ENCODE measurements around the gene XRCC5.
A peak's percentile ranks its signal among the peaks of the same experiment; 100 is the strongest.

XRCC5 gene

DNA sequence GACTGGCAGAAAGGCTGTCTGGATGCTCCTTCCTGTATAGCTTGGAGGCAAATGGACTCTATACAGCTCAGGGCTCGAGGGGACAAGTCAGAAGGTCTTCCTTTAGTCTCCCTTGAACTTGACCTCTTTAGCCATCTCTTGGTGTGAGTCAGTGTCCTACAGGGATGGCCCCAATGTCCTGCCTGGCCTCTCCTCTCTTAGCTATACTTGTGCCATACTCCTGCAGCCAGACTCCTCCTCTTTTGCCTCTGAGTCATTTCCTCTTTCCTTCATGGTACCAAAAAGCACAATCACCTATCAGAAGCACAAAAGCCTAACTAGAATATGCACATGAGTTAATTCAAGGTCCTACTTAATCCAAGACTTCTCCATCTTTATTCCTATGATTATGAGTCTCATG, 112.7 kb downstream of the XRCC5 start:
- no peaks in the 10 kb centered on the region for H3K9me3 ChIP-seq (ENCODE audit: severe bottlenecking)
- H3K4me3 ChIP-seq (ENCODE audit: low read depth, low read length): no peak overlapping the region
- TF ChIP-seq, protein P1, sequence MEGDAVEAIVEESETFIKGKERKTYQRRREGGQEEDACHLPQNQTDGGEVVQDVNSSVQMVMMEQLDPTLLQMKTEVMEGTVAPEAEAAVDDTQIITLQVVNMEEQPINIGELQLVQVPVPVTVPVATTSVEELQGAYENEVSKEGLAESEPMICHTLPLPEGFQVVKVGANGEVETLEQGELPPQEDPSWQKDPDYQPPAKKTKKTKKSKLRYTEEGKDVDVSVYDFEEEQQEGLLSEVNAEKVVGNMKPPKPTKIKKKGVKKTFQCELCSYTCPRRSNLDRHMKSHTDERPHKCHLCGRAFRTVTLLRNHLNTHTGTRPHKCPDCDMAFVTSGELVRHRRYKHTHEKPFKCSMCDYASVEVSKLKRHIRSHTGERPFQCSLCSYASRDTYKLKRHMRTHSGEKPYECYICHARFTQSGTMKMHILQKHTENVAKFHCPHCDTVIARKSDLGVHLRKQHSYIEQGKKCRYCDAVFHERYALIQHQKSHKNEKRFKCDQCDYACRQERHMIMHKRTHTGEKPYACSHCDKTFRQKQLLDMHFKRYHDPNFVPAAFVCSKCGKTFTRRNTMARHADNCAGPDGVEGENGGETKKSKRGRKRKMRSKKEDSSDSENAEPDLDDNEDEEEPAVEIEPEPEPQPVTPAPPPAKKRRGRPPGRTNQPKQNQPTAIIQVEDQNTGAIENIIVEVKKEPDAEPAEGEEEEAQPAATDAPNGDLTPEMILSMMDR (IDR thresholded peaks at IDR 0.05; ENCODE audit: low read depth, low read length): no peak
- H3K27ac ChIP-seq: no peak overlapping the region
- H3K36me3 ChIP-seq: no peaks in the 10 kb centered on the region
- no peaks in the 10 kb centered on the region for H3K27me3 ChIP-seq (ENCODE audit: insufficient read depth, low read depth, severe bottlenecking)
- DNase-seq: no peak

DNA sequence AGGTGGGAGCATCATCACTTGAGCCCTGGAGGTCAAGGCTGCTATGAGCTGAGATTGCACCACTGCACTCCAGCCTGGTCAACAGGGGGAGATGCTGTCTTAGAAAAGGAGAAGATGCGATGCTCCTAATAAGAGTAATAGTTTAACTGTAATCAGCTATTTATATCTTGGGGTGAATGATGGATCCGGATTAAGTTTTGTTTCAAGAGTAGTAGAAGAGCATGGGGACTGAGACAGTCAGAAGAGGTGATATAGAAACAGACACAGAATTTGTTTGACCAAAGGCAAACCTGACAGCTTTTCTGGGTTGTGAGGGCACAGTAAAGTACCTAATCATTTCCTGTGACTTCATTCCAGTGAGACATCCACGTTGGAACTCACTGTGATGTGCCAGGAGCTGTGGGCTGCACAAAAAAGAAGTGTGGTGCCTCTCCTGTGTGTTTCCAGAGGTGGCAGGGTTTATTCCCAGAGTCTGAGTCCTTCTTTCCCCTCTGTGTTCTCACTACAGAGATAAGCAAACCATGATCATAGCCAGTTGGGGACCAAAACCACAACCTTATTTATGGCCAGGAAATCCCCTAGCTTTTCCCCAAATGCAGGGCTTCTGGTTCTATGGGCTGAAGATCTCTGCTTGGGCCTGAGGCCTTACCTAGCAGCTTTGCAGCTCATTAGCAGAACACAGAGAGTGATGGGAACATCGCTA, 113.7 kb downstream of the XRCC5 start:
- DNase-seq: peak; percentile 30
- Histone ChIP-seq H3K27me3 (ENCODE audit: insufficient read depth, low read depth, severe bottlenecking) (no peaks in the 10 kb centered on the region), H3K36me3 (no peaks in the 10 kb centered on the region), H3K9me3 (ENCODE audit: severe bottlenecking) (no peaks in the 10 kb centered on the region), H3K4me3 (ENCODE audit: low read depth, low read length) (no peak overlapping the region), H3K27ac (no peak overlapping the region)
- TF ChIP-seq, protein P1 (IDR thresholded peaks at IDR 0.05; ENCODE audit: low read depth, low read length): peak; percentile 69

DNA sequence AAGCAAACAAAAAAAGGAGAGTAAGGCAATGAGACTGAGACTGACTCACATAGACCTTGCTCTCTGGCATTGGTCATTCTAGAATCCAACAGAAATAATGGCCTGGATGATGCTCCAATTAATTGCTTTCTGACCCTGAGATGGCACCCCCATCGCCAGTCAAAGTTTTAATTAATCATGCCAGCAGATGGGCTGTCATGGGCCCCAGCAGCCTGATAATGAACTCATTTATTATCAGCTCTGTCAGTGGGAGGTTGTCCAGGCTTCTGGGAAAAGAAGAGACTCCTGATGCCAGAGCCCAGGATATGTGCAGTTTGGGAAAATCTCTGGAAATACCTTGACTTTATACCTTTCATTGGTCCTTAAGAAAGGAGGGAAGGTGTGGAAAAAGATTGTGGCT, 115.2 kb downstream of the XRCC5 start:
- no peaks in the 10 kb centered on the region for H3K9me3 ChIP-seq (ENCODE audit: severe bottlenecking)
- DNase-seq: no peak
- no peaks in the 10 kb centered on the region for H3K27me3 ChIP-seq (ENCODE audit: insufficient read depth, low read depth, severe bottlenecking)
- H3K4me3 ChIP-seq (ENCODE audit: low read depth, low read length): no peak overlapping the region
- TF ChIP-seq, protein P1 (IDR thresholded peaks at IDR 0.05; ENCODE audit: low read depth, low read length): no peak
- H3K27ac ChIP-seq: no peak overlapping the region
- H3K36me3 ChIP-seq: no peaks in the 10 kb centered on the region

DNA sequence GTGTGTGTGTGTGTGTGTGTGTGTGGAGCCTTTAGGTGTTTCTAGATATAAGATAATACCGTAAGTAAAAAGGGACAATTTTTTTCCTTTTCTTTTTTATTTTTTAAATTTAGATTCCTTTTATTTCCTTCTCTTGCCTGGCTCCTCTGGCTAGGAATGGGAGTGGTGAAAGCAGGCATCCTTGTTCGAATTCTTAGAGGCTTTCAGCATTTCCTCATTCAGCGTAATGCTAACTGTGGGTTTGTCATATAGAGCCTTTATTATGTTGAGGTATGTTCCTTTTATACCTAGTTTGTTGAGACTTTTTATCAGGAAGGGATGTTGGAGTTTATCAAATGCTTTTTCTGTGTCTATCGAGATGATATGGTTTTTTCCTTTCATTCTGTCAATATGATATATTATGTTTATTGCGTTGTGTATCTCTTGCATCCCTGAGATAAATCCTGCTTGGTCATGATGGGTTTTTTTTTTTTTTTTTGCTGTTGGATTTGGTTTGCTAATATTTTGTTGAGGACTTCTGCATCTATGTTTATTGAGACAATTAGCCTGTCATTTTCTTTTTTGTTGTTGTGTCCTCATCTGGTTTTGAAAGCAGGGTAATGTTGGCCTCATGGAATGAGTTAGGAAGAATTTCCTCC, 120.2 kb downstream of the XRCC5 start:
- no peak overlapping the region for H3K27ac ChIP-seq
- peaks cover 7% of the 10 kb centered on the region for H3K9me3 ChIP-seq (ENCODE audit: severe bottlenecking)
- no peaks in the 10 kb centered on the region for H3K27me3 ChIP-seq (ENCODE audit: insufficient read depth, low read depth, severe bottlenecking)
- TF ChIP-seq, protein P1 (IDR thresholded peaks at IDR 0.05; ENCODE audit: low read depth, low read length): no peak
- no peak overlapping the region for H3K4me3 ChIP-seq (ENCODE audit: low read depth, low read length)
- H3K36me3 ChIP-seq: no peaks in the 10 kb centered on the region
- no peak for DNase-seq

DNA sequence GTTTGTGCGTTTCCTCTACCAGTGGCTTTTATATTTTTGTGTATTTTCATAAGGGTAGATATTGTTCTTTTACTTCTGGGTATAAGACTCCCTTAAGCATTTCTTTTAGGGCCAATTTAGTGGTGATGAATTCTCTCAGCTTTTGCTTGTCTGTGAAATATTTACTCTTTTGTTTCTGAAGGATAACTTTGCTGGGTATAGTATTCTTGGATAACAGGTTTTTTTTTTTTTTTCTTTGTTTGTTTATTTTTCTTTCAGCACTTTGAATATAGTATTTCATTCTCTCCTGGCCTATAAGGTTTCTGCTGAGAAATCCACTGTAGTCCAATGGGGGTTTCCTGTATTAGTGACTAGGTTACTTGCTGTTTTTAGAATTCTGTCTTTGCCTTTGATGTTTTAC, 122.7 kb downstream of the XRCC5 start:
- H3K36me3 ChIP-seq: no peaks in the 10 kb centered on the region
- H3K27ac ChIP-seq: no peak overlapping the region
- TF ChIP-seq, protein P1 (IDR thresholded peaks at IDR 0.05; ENCODE audit: low read depth, low read length): no peak
- no peak overlapping the region for H3K4me3 ChIP-seq (ENCODE audit: low read depth, low read length)
- H3K27me3 ChIP-seq (ENCODE audit: insufficient read depth, low read depth, severe bottlenecking): no peaks in the 10 kb centered on the region
- no peak for DNase-seq
- H3K9me3 ChIP-seq (ENCODE audit: severe bottlenecking): peaks cover 7% of the 10 kb centered on the region

All from WERI-Rb-1 (cell line).